Brain microvascular endothelial cell (primary cell): Measurements from ENCODE around the gene TMEM120B.
A peak's percentile ranks its signal among the peaks of the same experiment; 100 is the strongest.

Experiments used
- DNase-seq: peaks from one replicate; pipeline ENCODE4 v3.0.0-alpha.2; 2020
- H3K27ac ChIP-seq: fragments of 250-450 bp; sonication (Bioruptor Pico); 2 replicates; pipeline ENCODE4 v1.5.1; 2020; ENCODE audit warnings: mild to moderate bottlenecking, moderate library complexity
- H3K27me3 ChIP-seq: fragments of 250-450 bp; sonication (Bioruptor Pico); replicated peaks from 2 replicates; pipeline ENCODE4 v1.5.1; 2020; ENCODE audit warnings: mild to moderate bottlenecking
- H3K36me3 ChIP-seq: fragments of 250-450 bp; sonication (Bioruptor Pico); replicated peaks from 2 replicates; pipeline ENCODE4 v1.5.1; 2020; ENCODE audit warnings: mild to moderate bottlenecking
- H3K4me3 ChIP-seq: 2 replicates; pipeline ENCODE4 v1.5.1; 2011; ENCODE audit warnings: low read depth, mild to moderate bottlenecking, control low read depth, low read length, moderate library complexity
- in situ Hi-C: cut with HindIII; loops from 2 replicates; pipeline ENCODE4 v1.10.0; 2017; ENCODE audit warnings: low sequenced_read_pairs, low pct_ligation_motif_present
- TF ChIP-seq, protein P1 (sequence below): IDR thresholded peaks from 2 replicates; pipeline ENCODE4 v1.5.1; 2011; ENCODE audit warnings: low read depth, mild to moderate bottlenecking, moderate library complexity, low read length, control low read depth, inconsistent platforms; ENCODE audit errors: missing control alignments

TMEM120B gene

DNA sequence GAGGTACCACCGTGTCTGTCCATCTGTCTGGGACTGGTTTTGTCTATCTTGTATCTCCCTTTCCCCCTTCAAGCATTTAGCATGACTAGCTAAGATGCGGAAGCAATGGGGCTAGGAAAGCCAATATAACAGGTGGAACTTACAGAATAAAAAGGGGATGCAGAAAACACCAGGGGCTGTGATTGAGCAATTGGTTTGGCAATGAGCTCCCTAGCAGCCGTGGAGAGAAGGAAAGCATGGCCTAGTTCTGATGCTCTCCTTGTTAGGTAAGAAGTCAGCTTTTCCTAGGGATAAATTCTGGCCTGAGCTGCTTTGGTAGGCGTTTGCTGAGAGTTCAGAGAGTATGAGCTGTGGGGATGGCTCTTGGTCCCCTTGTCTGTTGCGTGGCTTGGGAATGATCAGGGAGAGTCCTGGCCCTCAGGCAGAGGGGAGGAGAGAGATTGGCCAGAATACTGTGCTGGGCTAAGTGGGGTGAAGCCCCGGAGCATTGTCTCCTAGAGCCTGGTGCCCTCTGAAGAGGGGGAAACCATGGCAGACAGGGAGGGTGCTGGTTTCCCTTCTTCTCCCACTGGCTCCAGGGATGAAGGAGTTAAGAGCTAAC, 98.4 kb downstream of the TMEM120B start:
- Histone ChIP-seq H3K4me3 (peak overlapping the region; percentile 65), H3K27me3 (no peaks in the 10 kb centered on the region), H3K27ac (no peak overlapping the region), H3K36me3 (peaks cover 61% of the 10 kb centered on the region)
- TF ChIP-seq, protein P1, sequence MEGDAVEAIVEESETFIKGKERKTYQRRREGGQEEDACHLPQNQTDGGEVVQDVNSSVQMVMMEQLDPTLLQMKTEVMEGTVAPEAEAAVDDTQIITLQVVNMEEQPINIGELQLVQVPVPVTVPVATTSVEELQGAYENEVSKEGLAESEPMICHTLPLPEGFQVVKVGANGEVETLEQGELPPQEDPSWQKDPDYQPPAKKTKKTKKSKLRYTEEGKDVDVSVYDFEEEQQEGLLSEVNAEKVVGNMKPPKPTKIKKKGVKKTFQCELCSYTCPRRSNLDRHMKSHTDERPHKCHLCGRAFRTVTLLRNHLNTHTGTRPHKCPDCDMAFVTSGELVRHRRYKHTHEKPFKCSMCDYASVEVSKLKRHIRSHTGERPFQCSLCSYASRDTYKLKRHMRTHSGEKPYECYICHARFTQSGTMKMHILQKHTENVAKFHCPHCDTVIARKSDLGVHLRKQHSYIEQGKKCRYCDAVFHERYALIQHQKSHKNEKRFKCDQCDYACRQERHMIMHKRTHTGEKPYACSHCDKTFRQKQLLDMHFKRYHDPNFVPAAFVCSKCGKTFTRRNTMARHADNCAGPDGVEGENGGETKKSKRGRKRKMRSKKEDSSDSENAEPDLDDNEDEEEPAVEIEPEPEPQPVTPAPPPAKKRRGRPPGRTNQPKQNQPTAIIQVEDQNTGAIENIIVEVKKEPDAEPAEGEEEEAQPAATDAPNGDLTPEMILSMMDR: no peak
- DNase-seq: no peak
- in situ Hi-C loops: no loop called here

DNA sequence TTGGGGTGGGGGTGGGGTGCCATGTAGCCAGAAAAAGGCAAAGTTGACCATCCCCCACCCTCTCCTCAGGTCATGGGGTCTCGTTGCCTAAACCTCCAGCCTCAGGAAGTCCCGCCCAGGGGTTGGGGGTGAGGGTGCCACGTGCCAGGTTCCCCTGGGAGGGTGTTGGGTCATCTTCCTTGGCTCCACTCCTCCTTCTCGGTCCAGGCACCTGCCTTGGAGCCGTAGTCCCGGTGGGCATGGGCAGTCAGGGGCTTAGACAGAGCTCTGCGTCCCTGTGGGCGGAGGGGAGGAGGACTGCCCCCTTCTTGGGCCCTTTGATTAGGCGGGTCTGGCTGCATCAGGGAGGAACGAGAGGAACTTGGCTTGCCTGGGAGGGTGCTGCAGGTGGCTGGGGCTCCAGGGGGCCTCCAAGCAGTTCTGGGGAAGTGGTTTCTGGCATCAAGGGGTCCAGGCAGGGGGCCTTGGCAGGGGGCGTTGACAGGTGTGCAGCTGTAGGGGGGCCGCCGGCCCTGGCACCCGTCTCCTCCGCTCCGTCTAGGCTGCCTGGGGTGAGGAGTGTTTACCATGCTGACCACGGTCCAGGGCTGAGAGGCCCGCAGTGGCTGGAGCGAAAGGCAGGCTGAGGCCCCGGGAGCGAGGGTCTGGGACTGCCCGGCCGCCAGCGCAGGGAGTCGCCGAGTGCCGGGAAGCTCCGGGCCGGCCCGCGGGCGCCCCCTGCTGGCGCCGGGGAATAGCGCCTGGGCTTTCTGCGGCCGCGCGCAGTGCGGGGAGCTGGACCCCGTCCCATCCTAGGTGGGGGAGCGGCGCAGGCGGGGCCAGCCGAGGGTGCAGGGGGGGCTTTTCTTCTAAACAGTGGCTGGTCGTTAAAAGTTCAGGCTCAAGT, 99.1 kb downstream of the TMEM120B start:
- H3K27me3 ChIP-seq: no peaks in the 10 kb centered on the region
- H3K27ac ChIP-seq: peak overlapping the region; percentile 2
- TF ChIP-seq, protein P1: peak; percentile 52
- DNase-seq: peak; percentile 29
- H3K36me3 ChIP-seq: peaks cover 66% of the 10 kb centered on the region
- H3K4me3 ChIP-seq: peak overlapping the region; percentile 65
- in situ Hi-C loops: no loop called here

DNA sequence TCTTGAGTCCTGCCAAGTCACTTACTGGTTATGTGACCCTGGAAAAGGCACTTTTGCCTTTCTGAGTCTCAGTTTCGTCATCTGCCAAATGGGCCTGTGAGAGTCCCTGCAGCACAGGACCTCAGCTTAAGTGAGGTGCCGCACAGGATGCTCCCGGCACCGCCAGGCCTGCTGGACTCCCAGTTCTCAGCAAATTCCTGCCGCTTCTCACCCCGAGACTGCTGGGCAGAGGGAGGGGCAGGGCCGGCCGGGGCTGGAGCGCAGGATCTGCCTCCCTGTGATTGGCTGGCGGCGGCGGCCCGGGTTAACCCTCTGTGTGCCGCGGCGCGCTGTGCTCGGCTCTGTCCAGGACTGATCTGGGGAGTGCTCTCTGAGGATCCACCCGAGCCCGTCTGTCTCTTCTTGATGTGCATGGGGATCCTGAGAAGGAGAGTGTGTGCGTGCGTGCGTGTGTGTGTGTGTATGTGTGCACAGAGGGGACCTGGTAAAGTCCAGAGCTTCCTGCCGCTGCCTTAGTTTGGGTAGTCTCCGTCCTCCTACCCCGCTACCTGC, 99.8 kb downstream of the TMEM120B start:
- peaks cover 73% of the 10 kb centered on the region for H3K36me3 ChIP-seq
- TF ChIP-seq, protein P1: no peak
- in situ Hi-C loops: no loop called here
- H3K27me3 ChIP-seq: no peaks in the 10 kb centered on the region
- H3K4me3 ChIP-seq: peak overlapping the region; percentile 65
- DNase-seq: peak; percentile 56
- no peak overlapping the region for H3K27ac ChIP-seq

DNA sequence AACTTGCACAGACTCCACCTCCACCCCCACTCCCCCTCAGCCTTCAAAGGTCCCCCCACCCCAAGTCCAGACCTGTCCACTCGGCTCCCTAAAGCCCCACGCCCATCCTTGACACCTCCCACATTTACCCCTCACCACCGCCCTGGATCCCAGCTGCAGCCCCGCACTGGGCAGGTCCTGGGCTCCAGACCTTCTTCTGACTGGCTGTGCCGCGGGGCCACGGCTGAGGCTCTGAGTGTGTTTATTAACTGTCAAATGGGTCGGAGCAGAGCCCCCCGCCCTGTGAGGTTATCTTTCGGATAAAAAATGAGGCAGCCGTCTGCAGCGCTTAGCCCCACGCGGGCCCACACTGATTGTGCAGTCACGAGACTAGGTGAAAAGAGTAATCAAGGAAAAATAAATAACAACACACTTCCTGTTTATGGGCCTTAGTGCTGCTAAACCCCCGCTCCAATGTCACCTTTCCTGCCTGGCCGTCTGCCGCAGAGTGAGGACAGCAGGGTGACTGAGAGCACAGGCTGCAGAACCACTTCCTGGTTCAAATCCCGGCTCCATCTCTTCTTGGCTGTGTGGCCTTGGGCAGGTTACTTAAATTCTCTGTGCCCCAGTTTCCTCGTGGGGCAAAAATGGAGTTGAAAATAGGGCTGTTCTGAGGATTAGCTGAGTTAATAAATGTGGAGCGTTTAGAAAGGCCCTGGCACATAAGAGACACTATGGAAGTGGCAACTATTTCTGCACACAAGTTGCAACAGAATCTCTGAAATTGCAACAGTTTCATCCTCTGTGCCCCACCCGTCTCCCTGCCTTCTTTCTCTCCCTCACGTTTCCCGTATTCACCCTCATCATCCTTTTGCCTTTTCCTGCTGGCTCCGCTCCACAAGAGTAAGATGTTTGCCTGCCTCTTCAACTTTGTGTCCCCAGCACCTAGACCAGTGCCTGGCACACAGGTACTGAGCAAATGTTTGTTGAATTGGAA, 100.7 kb downstream of the TMEM120B start:
- Histone ChIP-seq H3K27ac (no peak overlapping the region), H3K4me3 (peak overlapping the region; percentile 65), H3K27me3 (no peaks in the 10 kb centered on the region), H3K36me3 (peaks cover 78% of the 10 kb centered on the region)
- in situ Hi-C loops: no loop called here
- no peak for DNase-seq
- TF ChIP-seq, protein P1: no peak

DNA sequence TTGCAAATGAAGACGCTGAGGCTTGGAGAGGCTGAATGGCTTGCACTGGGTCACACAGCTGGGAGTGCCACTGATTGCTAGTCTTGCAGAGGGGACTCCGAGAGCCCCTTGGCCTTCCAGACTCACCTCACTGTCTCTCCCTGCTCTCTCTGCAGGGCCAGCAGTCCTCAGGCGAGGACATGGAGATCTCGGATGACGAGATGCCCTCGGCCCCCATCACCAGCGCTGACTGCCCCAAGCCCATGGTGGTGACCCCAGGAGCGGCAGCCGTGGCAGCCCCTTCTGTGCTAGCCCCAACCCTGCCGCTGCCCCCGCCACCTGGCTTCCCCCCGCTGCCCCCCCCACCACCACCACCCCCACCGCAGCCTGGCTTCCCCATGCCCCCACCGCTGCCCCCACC, 101.4 kb downstream of the TMEM120B start:
- Histone ChIP-seq H3K27me3 (no peaks in the 10 kb centered on the region), H3K4me3 (no peak overlapping the region), H3K27ac (no peak overlapping the region), H3K36me3 (peaks cover 76% of the 10 kb centered on the region)
- DNase-seq: no peak
- TF ChIP-seq, protein P1: no peak
- in situ Hi-C loops: no loop called here
